OCI-LY3 (cell line): Measurements from ENCODE around the gene FCHO1.

ENCODE experiments used
- EZH2phosphoT487 ChIP-seq: fragments of 200-600 bp; shearing (Covaris generic); IDR thresholded peaks from 2 replicates; pipeline ENCODE4 v1.6.1; 2018; ENCODE audit warnings: antibody characterized with exemption, mixed run types, low read depth
- TF ChIP-seq, protein P1 (sequence below): fragments of 200-600, 300-600 bp; sonication (generic); IDR thresholded peaks from 2 replicates; pipeline ENCODE4 v1.5.1; 2014; ENCODE audit warnings: antibody characterized with exemption, low read length, low read depth

GRCh38 chr19:17743874-17744580 is 7.2 kb upstream of the FCHO1 start:
- TF ChIP-seq, protein P1, sequence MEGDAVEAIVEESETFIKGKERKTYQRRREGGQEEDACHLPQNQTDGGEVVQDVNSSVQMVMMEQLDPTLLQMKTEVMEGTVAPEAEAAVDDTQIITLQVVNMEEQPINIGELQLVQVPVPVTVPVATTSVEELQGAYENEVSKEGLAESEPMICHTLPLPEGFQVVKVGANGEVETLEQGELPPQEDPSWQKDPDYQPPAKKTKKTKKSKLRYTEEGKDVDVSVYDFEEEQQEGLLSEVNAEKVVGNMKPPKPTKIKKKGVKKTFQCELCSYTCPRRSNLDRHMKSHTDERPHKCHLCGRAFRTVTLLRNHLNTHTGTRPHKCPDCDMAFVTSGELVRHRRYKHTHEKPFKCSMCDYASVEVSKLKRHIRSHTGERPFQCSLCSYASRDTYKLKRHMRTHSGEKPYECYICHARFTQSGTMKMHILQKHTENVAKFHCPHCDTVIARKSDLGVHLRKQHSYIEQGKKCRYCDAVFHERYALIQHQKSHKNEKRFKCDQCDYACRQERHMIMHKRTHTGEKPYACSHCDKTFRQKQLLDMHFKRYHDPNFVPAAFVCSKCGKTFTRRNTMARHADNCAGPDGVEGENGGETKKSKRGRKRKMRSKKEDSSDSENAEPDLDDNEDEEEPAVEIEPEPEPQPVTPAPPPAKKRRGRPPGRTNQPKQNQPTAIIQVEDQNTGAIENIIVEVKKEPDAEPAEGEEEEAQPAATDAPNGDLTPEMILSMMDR, result no peak
- TF ChIP-seq EZH2phosphoT487, result no peak
